WTC11 (cell line): Measurements from ENCODE around the gene KIAA1210.

ENCODE experiments used
- GTF2I ChIP-seq: fragments of 250-450 bp; sonication (Bioruptor Pico); conservative IDR thresholded peaks from 2 replicates; pipeline ENCODE4 v1.4.0; 2021; ENCODE audit warnings: mild to moderate bottlenecking
- SP1 ChIP-seq: sonication (generic); formaldehyde crosslinking; conservative IDR thresholded peaks from 2 replicates; pipeline ENCODE4 v1.8.1; 2022; ENCODE audit warnings: missing genetic modification reagents
- TF ChIP-seq, protein P1 (sequence below): sonication (generic); formaldehyde crosslinking; IDR thresholded peaks from 2 replicates; pipeline ENCODE4 v1.8.0; 2022; ENCODE audit warnings: mild to moderate bottlenecking, missing genetic modification reagents
- TF ChIP-seq, protein P2 (sequence below): sonication (generic); formaldehyde crosslinking; IDR thresholded peaks from 2 replicates; pipeline ENCODE4 v1.8.0; 2022; ENCODE audit warnings: mild to moderate bottlenecking, missing genetic modification reagents

DNA sequence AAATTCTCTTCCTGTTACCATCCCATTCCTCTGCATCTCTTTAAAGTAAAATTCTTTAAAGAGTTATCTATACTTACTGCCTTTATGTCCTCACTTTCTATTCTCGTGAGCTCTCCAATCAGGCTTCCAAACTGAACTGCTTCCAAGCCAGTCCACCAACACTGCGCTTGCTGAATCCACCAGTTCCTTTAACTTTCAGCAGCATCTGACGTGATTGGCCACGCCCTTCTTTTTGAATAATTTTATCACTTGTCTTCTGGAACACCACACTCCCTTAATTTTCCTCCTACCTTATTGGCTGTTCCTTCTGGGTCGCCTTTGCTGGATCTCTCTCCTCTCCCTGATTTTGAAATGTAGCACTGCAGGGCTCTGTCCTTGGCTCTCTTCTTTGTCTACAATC is at the start of gene KIAA1210:
- TF ChIP-seq, protein P1, sequence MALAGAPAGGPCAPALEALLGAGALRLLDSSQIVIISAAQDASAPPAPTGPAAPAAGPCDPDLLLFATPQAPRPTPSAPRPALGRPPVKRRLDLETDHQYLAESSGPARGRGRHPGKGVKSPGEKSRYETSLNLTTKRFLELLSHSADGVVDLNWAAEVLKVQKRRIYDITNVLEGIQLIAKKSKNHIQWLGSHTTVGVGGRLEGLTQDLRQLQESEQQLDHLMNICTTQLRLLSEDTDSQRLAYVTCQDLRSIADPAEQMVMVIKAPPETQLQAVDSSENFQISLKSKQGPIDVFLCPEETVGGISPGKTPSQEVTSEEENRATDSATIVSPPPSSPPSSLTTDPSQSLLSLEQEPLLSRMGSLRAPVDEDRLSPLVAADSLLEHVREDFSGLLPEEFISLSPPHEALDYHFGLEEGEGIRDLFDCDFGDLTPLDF (CRISPR knock-in tag): no peak
- TF ChIP-seq, protein P2, sequence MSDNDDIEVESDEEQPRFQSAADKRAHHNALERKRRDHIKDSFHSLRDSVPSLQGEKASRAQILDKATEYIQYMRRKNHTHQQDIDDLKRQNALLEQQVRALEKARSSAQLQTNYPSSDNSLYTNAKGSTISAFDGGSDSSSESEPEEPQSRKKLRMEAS (CRISPR knock-in tag): no peak
- TF ChIP-seq SP1 (CRISPR knock-in tag) (no peak), GTF2I (CRISPR knock-in tag) (no peak)
